H9 (cell line): ENCODE data around the gene CXXC5. TPM values are rescaled to one million over a fixed set of nuclear protein-coding genes. Genes with fewer than 3 reads are reported as not detected.

Experiments
- DNase-seq: peaks from one replicate; pipeline ENCODE4 v3.0.0-alpha.2; 2017
- H2AFZ ChIP-seq: one replicate; pipeline ENCODE4 v1.6.1; 2013; ENCODE audit warnings: mild to moderate bottlenecking, low read length, control low read depth, moderate library complexity
- H2AK5ac ChIP-seq: 2 replicates; pipeline ENCODE4 v1.6.1; 2013; ENCODE audit warnings: low read length, control low read depth, mixed read lengths; ENCODE audit not compliant: insufficient read length
- H2BK120ac ChIP-seq: one replicate; pipeline ENCODE4 v1.6.1; 2013; ENCODE audit warnings: low read depth, mild to moderate bottlenecking, low read length, control low read depth, inconsistent platforms; ENCODE audit not compliant: poor library complexity, severe bottlenecking
- H2BK12ac ChIP-seq: 2 replicates; pipeline ENCODE4 v1.6.1; 2013; ENCODE audit warnings: low read length, control low read depth, mixed read lengths, low read depth; ENCODE audit not compliant: insufficient read length
- H2BK15ac ChIP-seq: 2 replicates; pipeline ENCODE4 v1.6.1; 2013; ENCODE audit warnings: low read depth, low read length, control low read depth
- H2BK20ac ChIP-seq: one replicate; pipeline ENCODE4 v1.6.1; 2013; ENCODE audit warnings: low read depth, mild to moderate bottlenecking, low read length, control low read depth, inconsistent platforms; ENCODE audit not compliant: poor library complexity, severe bottlenecking
- H2BK5ac ChIP-seq: 2 replicates; pipeline ENCODE4 v1.6.1; 2013; ENCODE audit warnings: low read length, control low read depth, mixed read lengths; ENCODE audit not compliant: insufficient read length
- H3K14ac ChIP-seq: 2 replicates; pipeline ENCODE4 v1.6.1; 2013; ENCODE audit warnings: low read length, control low read depth; ENCODE audit not compliant: insufficient read depth
- H3K18ac ChIP-seq: 2 replicates; pipeline ENCODE4 v1.6.1; 2013; ENCODE audit warnings: low read depth, mild to moderate bottlenecking, mixed read lengths, low read length, control low read depth; ENCODE audit not compliant: insufficient read length
- H3K23ac ChIP-seq: 2 replicates; pipeline ENCODE4 v1.6.1; 2013; ENCODE audit warnings: low read length, control low read depth, mixed read lengths, low read depth; ENCODE audit not compliant: insufficient read length
- H3K23me2 ChIP-seq: 2 replicates; pipeline ENCODE4 v1.6.1; 2013; ENCODE audit warnings: low read depth, mild to moderate bottlenecking, mixed read lengths, low read length, control low read depth; ENCODE audit not compliant: insufficient read length, poor library complexity, severe bottlenecking
- H3K27ac ChIP-seq: 2 replicates; pipeline ENCODE4 v1.5.1; 2013; ENCODE audit warnings: low read length, control low read depth, mixed read lengths, low read depth; ENCODE audit not compliant: insufficient read length
- H3K27me3 ChIP-seq: 2 replicates; pipeline ENCODE4 v1.6.1; 2013; ENCODE audit warnings: low read length, control low read depth, inconsistent platforms; ENCODE audit not compliant: insufficient read depth
- H3K4ac ChIP-seq: 2 replicates; pipeline ENCODE4 v1.6.1; 2013; ENCODE audit warnings: low read depth, mild to moderate bottlenecking, control low read depth, inconsistent platforms, low read length, moderate library complexity
- H3K4me1 ChIP-seq: 2 replicates; pipeline ENCODE4 v1.6.1; 2013; ENCODE audit warnings: low read length, control low read depth, inconsistent platforms; ENCODE audit not compliant: insufficient read depth
- H3K4me2 ChIP-seq: 2 replicates; pipeline ENCODE4 v1.6.1; 2013; ENCODE audit warnings: low read length, control low read depth, mixed read lengths; ENCODE audit not compliant: insufficient read length, insufficient read depth
- H3K56ac ChIP-seq: 2 replicates; pipeline ENCODE4 v1.6.1; 2013; ENCODE audit warnings: low read depth, mild to moderate bottlenecking, mixed read lengths, low read length, control low read depth; ENCODE audit not compliant: insufficient read length
- H3K79me1 ChIP-seq: 2 replicates; pipeline ENCODE4 v1.6.1; 2013; ENCODE audit warnings: low read depth, mild to moderate bottlenecking, moderate library complexity, low read length, control low read depth, inconsistent platforms; ENCODE audit not compliant: insufficient read depth, poor library complexity, severe bottlenecking
- H3K79me2 ChIP-seq: 2 replicates; pipeline ENCODE4 v1.6.1; 2013; ENCODE audit warnings: low read length, control low read depth, inconsistent platforms; ENCODE audit not compliant: insufficient read depth
- H3K9ac ChIP-seq: 2 replicates; pipeline ENCODE4 v1.6.1; 2013; ENCODE audit warnings: low read length, control low read depth, mixed read lengths; ENCODE audit not compliant: insufficient read length; ENCODE audit errors: extremely low read depth
- H3K9me3 ChIP-seq: one replicate; pipeline ENCODE4 v1.6.1; 2013; ENCODE audit warnings: low read depth, low read length, inconsistent platforms; ENCODE audit not compliant: control insufficient read depth
- H3T11ph ChIP-seq: one replicate; pipeline ENCODE4 v1.6.1; 2013; ENCODE audit warnings: mild to moderate bottlenecking, low read length, control low read depth, inconsistent platforms
- H4K20me1 ChIP-seq: one replicate; pipeline ENCODE4 v1.6.1; 2013; ENCODE audit not compliant: control insufficient read depth, insufficient read length, insufficient read depth
- H4K5ac ChIP-seq: 2 replicates; pipeline ENCODE4 v1.6.1; 2013; ENCODE audit warnings: low read depth, mild to moderate bottlenecking, mixed read lengths, low read length, control low read depth; ENCODE audit not compliant: insufficient read length
- H4K8ac ChIP-seq: replicated peaks from 2 replicates; pipeline ENCODE4 v1.6.1; 2013; ENCODE audit warnings: low read length, control low read depth, mixed read lengths, low read depth; ENCODE audit not compliant: insufficient read length
- H4K91ac ChIP-seq: 2 replicates; pipeline ENCODE4 v1.6.1; 2013; ENCODE audit warnings: low read depth, mild to moderate bottlenecking, moderate library complexity, mixed read lengths, low read length, control low read depth; ENCODE audit not compliant: insufficient read length
- H3K27ac Mint-ChIP-seq, 3 experiments: 2 replicates in 2 of 3; 3 replicates in 1 of 3; pipeline ENCODE4 v1.8.0; 2020 to 2021; ENCODE audit warnings: mixed read lengths in 3 of 3, mild to moderate bottlenecking in 1 of 3, moderate library complexity in 1 of 3
- H3K27me3 Mint-ChIP-seq: 2 replicates; pipeline ENCODE4 v1.8.0; 2021; ENCODE audit warnings: low read depth, mild to moderate bottlenecking, moderate library complexity, mixed read lengths
- H3K36me3 Mint-ChIP-seq, 3 experiments: 2 replicates in 2 of 3; 3 replicates in 1 of 3; pipeline ENCODE4 v1.8.0; 2020 to 2021; ENCODE audit warnings: low read depth in 3 of 3, mixed read lengths in 3 of 3; ENCODE audit not compliant: insufficient read depth in 1 of 3
- H3K4me1 Mint-ChIP-seq, 2 experiments: 2 replicates each; pipeline ENCODE4 v1.8.0; 2020; ENCODE audit warnings: mixed read lengths in 2 of 2
- H3K4me3 Mint-ChIP-seq, 2 experiments: 2 replicates in 1 of 2; 3 replicates in 1 of 2; pipeline ENCODE4 v1.8.0; 2020 to 2021; ENCODE audit warnings: mild to moderate bottlenecking in 2 of 2, mixed read lengths in 2 of 2, moderate library complexity in 1 of 2
- H3K9me3 Mint-ChIP-seq, 2 experiments: 2 replicates in 1 of 2; 3 replicates in 1 of 2; pipeline ENCODE4 v1.8.0; 2020; ENCODE audit warnings: mild to moderate bottlenecking in 2 of 2, mixed read lengths in 2 of 2, moderate library complexity in 1 of 2
- WGBS: extraction: QIAGEN DNeasy Blood & Tissue Kit; methylation state at CpG from one replicate; pipeline ENCODE4 v1.1.7; 2013; ENCODE audit warnings: missing lambda C conversion rate, low lambda C conversion rate, mixed read lengths; ENCODE audit not compliant: insufficient read length; ENCODE audit errors: extremely low coverage; 5-methylcytosine and 5-hydroxymethylcytosine counted together
- total RNA-seq: library from RNA; stranded (reverse); gene quantifications from 2 replicates; pipeline ENCODE4 v1.2.1, GENCODE V29; 2021
- TF ChIP-seq, protein P1 (sequence below): fragments of 200-600 bp; sonication (generic); conservative IDR thresholded peaks from 3 replicates; pipeline ENCODE4 v1.8.0; 2021; ENCODE audit warnings: antibody characterized with exemption, mild to moderate bottlenecking

CXXC5 gene
- total RNA-seq, 1 experiment from 2014 or later: 105 TPM

DNA sequence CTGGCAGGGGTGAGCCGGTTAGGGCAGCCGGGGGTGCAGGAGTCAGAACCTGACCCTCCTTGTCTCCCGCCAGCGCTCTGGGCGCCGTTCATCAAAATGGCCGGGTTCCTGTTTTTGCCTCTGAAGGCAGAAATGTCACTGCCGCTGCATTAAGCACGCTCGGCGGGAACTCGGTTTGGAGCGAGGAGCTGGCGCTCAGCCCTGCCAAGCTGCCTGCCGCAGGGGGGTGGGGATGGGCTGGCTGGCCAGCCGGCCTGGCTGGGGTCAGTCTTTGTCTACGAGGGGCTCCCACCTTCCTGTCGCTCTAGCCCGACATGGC is 63.7 kb downstream of the CXXC5 start:
- Histone ChIP-seq H3K56ac (no peak overlapping the region), H4K5ac (no peak overlapping the region), H3K23ac (no peak overlapping the region), H2AFZ (no peak overlapping the region), H2BK5ac (no peak overlapping the region), H3K9ac (no peak overlapping the region), H2BK120ac (no peak overlapping the region), H3K27me3 (no peaks in the 10 kb centered on the region), H3K14ac (peak overlapping the region; percentile 70; the same call in 1 of the 2 replicates), H3K18ac (no peak overlapping the region), H3K9me3 (no peaks in the 10 kb centered on the region), H3K79me2 (no peaks in the 10 kb centered on the region), H3K4ac (no peak overlapping the region), H2BK20ac (no peak overlapping the region), H4K8ac (no peak overlapping the region), H2AK5ac (no peak overlapping the region), H3K23me2 (peaks cover 7% of the 10 kb centered on the region), H2BK15ac (no peak overlapping the region), H2BK12ac (no peak overlapping the region), H3K4me1 (peaks cover 23% of the 10 kb centered on the region; the same call in 1 of the 2 replicates), H3K4me2 (peak overlapping the region; percentile 68), H3K27ac (no peak overlapping the region), H4K20me1 (no peaks in the 10 kb centered on the region), H3K79me1 (no peaks in the 10 kb centered on the region), H4K91ac (no peak overlapping the region), H3T11ph (no peak overlapping the region)
- peaks cover 2% of the 10 kb centered on the region in 3 experiments; a peak in 3 of 7 replicates for H3K36me3 Mint-ChIP-seq
- TF ChIP-seq, protein P1, sequence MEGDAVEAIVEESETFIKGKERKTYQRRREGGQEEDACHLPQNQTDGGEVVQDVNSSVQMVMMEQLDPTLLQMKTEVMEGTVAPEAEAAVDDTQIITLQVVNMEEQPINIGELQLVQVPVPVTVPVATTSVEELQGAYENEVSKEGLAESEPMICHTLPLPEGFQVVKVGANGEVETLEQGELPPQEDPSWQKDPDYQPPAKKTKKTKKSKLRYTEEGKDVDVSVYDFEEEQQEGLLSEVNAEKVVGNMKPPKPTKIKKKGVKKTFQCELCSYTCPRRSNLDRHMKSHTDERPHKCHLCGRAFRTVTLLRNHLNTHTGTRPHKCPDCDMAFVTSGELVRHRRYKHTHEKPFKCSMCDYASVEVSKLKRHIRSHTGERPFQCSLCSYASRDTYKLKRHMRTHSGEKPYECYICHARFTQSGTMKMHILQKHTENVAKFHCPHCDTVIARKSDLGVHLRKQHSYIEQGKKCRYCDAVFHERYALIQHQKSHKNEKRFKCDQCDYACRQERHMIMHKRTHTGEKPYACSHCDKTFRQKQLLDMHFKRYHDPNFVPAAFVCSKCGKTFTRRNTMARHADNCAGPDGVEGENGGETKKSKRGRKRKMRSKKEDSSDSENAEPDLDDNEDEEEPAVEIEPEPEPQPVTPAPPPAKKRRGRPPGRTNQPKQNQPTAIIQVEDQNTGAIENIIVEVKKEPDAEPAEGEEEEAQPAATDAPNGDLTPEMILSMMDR: no peak
- H3K27ac Mint-ChIP-seq: peak overlapping the region in 2 of 3 experiments; percentile 86 to 92; a peak in 2 of 7 replicates
- H3K4me1 Mint-ChIP-seq: peaks cover 31 to 32% of the 10 kb centered on the region in 2 experiments
- H3K27me3 Mint-ChIP-seq: peaks cover 17% of the 10 kb centered on the region
- H3K9me3 Mint-ChIP-seq: peaks cover 0 to under 1% of the 10 kb centered on the region in 2 experiments; a peak in 1 of 5 replicates
- no CpG with 5 or more reads among the region's 19 CpGs for WGBS
- DNase-seq: no peak
- H3K4me3 Mint-ChIP-seq: peak overlapping the region; percentile 66 to 77
